Chondrocyte (in vitro differentiated cells): ENCODE measurements around the gene CYGB. TPM values are rescaled to one million over a fixed set of nuclear protein-coding genes. Genes with fewer than 3 reads are reported as not detected.

ENCODE experiments used
- DNase-seq: peaks from one replicate; pipeline ENCODE4 v3.0.0; 2021; ENCODE audit warnings: mixed read lengths, low spot score
- H3K27ac Mint-ChIP-seq: one replicate; pipeline ENCODE4 v1.8.0; 2021; ENCODE audit warnings: mild to moderate bottlenecking, moderate library complexity, mixed read lengths; ENCODE audit not compliant: unreplicated experiment
- H3K27me3 Mint-ChIP-seq: 2 replicates; pipeline ENCODE4 v1.8.0; 2021; ENCODE audit warnings: low read depth, mixed read lengths
- H3K36me3 Mint-ChIP-seq: 2 replicates; pipeline ENCODE4 v1.8.0; 2021; ENCODE audit warnings: low read depth, mixed read lengths
- H3K4me1 Mint-ChIP-seq: 2 replicates; pipeline ENCODE4 v1.8.0; 2021; ENCODE audit warnings: low read depth, mild to moderate bottlenecking, mixed read lengths
- H3K4me3 Mint-ChIP-seq: one replicate; pipeline ENCODE4 v1.8.0; 2021; ENCODE audit warnings: mild to moderate bottlenecking, moderate library complexity, mixed read lengths; ENCODE audit not compliant: unreplicated experiment
- H3K9me3 Mint-ChIP-seq: 2 replicates; pipeline ENCODE4 v1.8.0; 2021; ENCODE audit warnings: low read depth, mixed read lengths
- CTCF ChIP-seq: fragments of 200-600 bp; sonication (generic); IDR thresholded peaks from 2 replicates; pipeline ENCODE4 v1.5.0; 2021; ENCODE audit warnings: antibody characterized with exemption, mild to moderate bottlenecking, moderate library complexity
- total RNA-seq: library from RNA; stranded (reverse); gene quantifications from 3 replicates; pipeline ENCODE4 v1.2.1, GENCODE V29; 2021

Gene CYGB
- total RNA-seq, 1 donor from 2014 or later: 5.4 TPM

GRCh38 chr17:76572201-76572910, 34.8 kb upstream of the CYGB start:
- Mint-ChIP-seq H3K27me3 (no peaks in the 10 kb centered on the region), H3K4me1 (peaks cover 6% of the 10 kb centered on the region), H3K36me3 (no peaks in the 10 kb centered on the region), H3K27ac (no peak overlapping the region), H3K9me3 (no peaks in the 10 kb centered on the region), H3K4me3 (no peak overlapping the region)
- no peak for TF ChIP-seq CTCF
- no peak for DNase-seq

GRCh38 chr17:76570877-76571471, 33.5 kb upstream of the CYGB start:
- no peaks in the 10 kb centered on the region for H3K36me3 Mint-ChIP-seq
- H3K4me3 Mint-ChIP-seq: no peak overlapping the region
- no peak overlapping the region for H3K27ac Mint-ChIP-seq
- no peak for DNase-seq
- peaks cover 6% of the 10 kb centered on the region for H3K4me1 Mint-ChIP-seq
- no peaks in the 10 kb centered on the region for H3K9me3 Mint-ChIP-seq
- H3K27me3 Mint-ChIP-seq: no peaks in the 10 kb centered on the region
- no peak for TF ChIP-seq CTCF

- no peak for DNase-seq
- no peaks in the 10 kb centered on the region for H3K9me3 Mint-ChIP-seq
- peaks cover 6% of the 10 kb centered on the region for H3K4me1 Mint-ChIP-seq
- no peak overlapping the region for H3K27ac Mint-ChIP-seq
- H3K4me3 Mint-ChIP-seq: no peak overlapping the region
- TF ChIP-seq CTCF: no peak
- no peaks in the 10 kb centered on the region for H3K27me3 Mint-ChIP-seq
- peaks cover under 1% of the 10 kb centered on the region for H3K36me3 Mint-ChIP-seq
These were observed 32.9 kb upstream of the CYGB start for GRCh38 chr17:76570457-76570856.

GRCh38 chr17:76569607-76570279, 32.2 kb upstream of the CYGB start:
- H3K4me3 Mint-ChIP-seq: no peak overlapping the region
- no peaks in the 10 kb centered on the region for H3K27me3 Mint-ChIP-seq
- no peak for DNase-seq
- peaks cover 9% of the 10 kb centered on the region for H3K4me1 Mint-ChIP-seq
- H3K36me3 Mint-ChIP-seq: peaks cover 4% of the 10 kb centered on the region
- H3K27ac Mint-ChIP-seq: no peak overlapping the region
- no peak for TF ChIP-seq CTCF
- H3K9me3 Mint-ChIP-seq: no peaks in the 10 kb centered on the region

- H3K36me3 Mint-ChIP-seq: peaks cover 4% of the 10 kb centered on the region
- TF ChIP-seq CTCF: no peak
These were observed 31.3 kb upstream of the CYGB start for GRCh38 chr17:76568811-76569221.

More at GRCh38 chr17:76568811-76569221, 31.3 kb upstream of the CYGB start:
- no peak overlapping the region for H3K4me3 Mint-ChIP-seq
- no peaks in the 10 kb centered on the region for H3K9me3 Mint-ChIP-seq
- no peak overlapping the region for H3K27ac Mint-ChIP-seq
- no peak for DNase-seq
- H3K27me3 Mint-ChIP-seq: no peaks in the 10 kb centered on the region
- peaks cover 9% of the 10 kb centered on the region for H3K4me1 Mint-ChIP-seq
